ENCODE measurements around the gene MYBPHL.

GRCh38 chr1:109262231-109263055, 44.4 kb downstream of the MYBPHL start:
- TF ChIP-seq, protein P1, sequence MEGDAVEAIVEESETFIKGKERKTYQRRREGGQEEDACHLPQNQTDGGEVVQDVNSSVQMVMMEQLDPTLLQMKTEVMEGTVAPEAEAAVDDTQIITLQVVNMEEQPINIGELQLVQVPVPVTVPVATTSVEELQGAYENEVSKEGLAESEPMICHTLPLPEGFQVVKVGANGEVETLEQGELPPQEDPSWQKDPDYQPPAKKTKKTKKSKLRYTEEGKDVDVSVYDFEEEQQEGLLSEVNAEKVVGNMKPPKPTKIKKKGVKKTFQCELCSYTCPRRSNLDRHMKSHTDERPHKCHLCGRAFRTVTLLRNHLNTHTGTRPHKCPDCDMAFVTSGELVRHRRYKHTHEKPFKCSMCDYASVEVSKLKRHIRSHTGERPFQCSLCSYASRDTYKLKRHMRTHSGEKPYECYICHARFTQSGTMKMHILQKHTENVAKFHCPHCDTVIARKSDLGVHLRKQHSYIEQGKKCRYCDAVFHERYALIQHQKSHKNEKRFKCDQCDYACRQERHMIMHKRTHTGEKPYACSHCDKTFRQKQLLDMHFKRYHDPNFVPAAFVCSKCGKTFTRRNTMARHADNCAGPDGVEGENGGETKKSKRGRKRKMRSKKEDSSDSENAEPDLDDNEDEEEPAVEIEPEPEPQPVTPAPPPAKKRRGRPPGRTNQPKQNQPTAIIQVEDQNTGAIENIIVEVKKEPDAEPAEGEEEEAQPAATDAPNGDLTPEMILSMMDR (conservative IDR thresholded peaks at IDR 0.05 in 1 of 2, IDR thresholded peaks at IDR 0.05 in 1 of 2; ENCODE audit: extremely low read depth in 1 of 2, insufficient read depth in 1 of 2, low read depth in 1 of 2, low read length in 2 of 2), result no peak
- TF ChIP-seq EZH2 (IDR thresholded peaks at IDR 0.05; ENCODE audit: borderline replicate concordance, low read length), result no peak

Measured in mammary epithelial cell (primary cell).